ENCODE measurements around the gene SCAP. TPM values are rescaled to one million over a fixed set of nuclear protein-coding genes. Genes with fewer than 3 reads are reported as not detected.

The SCAP gene
- total and polyA plus RNA-seq, 2 of the 13 experiments (the other 11 are each of a cell fraction or from before 2014, with no cell fraction given) = 40.4 to 53.3 TPM

DNA sequence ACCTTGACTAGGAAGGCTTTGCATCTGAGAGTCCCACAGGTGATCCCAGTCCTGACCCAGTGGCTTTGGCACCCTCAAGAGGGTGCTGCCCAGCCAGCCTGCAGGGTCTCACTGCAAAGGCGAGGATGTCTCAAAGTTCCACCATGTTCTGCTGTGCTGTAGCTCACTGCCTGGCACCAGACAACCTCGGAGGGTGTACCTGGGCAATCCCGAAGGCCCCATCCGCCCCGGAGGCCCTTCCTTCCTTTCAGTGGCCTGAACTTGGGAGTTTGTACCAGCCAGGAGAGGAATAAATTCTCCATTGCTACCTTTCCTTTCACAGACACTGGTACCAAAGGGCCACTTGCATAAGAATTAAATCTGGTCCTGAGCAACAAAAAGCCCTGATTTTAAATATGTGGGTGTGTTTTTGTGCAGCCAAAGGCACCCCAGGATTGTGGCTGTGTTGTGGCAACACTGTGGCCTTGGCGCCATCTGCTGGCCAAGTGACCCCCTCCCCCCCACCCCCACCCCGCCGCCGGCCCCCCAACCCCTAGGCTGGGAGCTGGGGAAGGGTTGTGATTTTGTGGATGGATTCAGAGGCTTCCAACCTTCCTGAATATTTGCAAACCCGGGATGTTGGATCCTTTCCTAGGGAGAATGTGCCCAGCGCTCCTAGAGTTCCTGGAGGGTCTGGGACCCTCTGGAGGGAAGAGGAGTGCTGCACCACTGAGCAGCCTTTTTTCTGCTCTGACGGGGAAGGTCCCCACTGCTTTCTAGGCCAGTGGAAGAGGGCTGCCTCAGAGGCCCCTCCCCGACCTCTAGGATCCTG, 104.6 kb downstream of the SCAP start:
- Histone ChIP-seq H3K36me3 (replicated peaks in 1 of 2; ENCODE audit: control insufficient read depth in 1 of 2, insufficient read depth in 2 of 2, low read length in 2 of 2) (no peaks in the 10 kb centered on the region), H4K20me1 (ENCODE audit: insufficient read depth, low read length) (no peaks in the 10 kb centered on the region), H3K9ac (ENCODE audit: insufficient read depth, low read depth, low read length) (no peak overlapping the region), H3K27me3 (ENCODE audit: control insufficient read depth in 1 of 2, insufficient read depth in 2 of 2, low read length in 2 of 2) (peaks cover 0 to 4% of the 10 kb centered on the region in 2 experiments; a peak in 2 of 5 replicates), H3K4me3 (replicated peaks in 1 of 3; ENCODE audit: insufficient read depth in 1 of 3, low read depth in 2 of 3, low read length in 3 of 3) (peak overlapping the region in 1 of 3 experiments; percentile 28; a peak in 1 of 6 replicates), H3K27ac (ENCODE audit: extremely low read length, insufficient read depth, low read length) (no peak overlapping the region), H2AFZ (ENCODE audit: low read length) (peak overlapping the region; percentile 44), H3K9me3 (ENCODE audit: low read length) (no peaks in the 10 kb centered on the region), H3K4me1 (ENCODE audit: insufficient read depth, low read length) (peaks cover 29% of the 10 kb centered on the region), H3K79me2 (ENCODE audit: insufficient read depth, low read length) (no peaks in the 10 kb centered on the region), H3K4me2 (ENCODE audit: low read depth, low read length) (peak overlapping the region; percentile 62)
- intact Hi-C loops (cut with micrococcal nuclease; ENCODE audit: unreplicated experiment) (no loop called here), in situ Hi-C loops (cut with HindIII; ENCODE audit: extremely low pct_ligation_motif_present, low pct_unique_long_range_greater_than_20kb) (no loop called here)
- TF ChIP-seq RAD21 (CRISPR knock-in tag; IDR thresholded peaks at IDR 0.05) = 0 out of 2 replicates have a peak, but pooled peaks have one; percentile 19
- TF ChIP-seq KDM2A (CRISPR knock-in tag; IDR thresholded peaks at IDR 0.05; ENCODE audit: borderline replicate concordance, low read depth) = 0 out of 2 replicates have a peak, but pooled peaks have one; percentile 14
- TF ChIP-seq, protein P1, sequence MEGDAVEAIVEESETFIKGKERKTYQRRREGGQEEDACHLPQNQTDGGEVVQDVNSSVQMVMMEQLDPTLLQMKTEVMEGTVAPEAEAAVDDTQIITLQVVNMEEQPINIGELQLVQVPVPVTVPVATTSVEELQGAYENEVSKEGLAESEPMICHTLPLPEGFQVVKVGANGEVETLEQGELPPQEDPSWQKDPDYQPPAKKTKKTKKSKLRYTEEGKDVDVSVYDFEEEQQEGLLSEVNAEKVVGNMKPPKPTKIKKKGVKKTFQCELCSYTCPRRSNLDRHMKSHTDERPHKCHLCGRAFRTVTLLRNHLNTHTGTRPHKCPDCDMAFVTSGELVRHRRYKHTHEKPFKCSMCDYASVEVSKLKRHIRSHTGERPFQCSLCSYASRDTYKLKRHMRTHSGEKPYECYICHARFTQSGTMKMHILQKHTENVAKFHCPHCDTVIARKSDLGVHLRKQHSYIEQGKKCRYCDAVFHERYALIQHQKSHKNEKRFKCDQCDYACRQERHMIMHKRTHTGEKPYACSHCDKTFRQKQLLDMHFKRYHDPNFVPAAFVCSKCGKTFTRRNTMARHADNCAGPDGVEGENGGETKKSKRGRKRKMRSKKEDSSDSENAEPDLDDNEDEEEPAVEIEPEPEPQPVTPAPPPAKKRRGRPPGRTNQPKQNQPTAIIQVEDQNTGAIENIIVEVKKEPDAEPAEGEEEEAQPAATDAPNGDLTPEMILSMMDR (CRISPR knock-in tag; IDR thresholded peaks at IDR 0.05) = peak; percentile 39
- TF ChIP-seq PCBP1 (IDR thresholded peaks at IDR 0.05; ENCODE audit: borderline replicate concordance, low read depth, low read length) = no peak
- peak; percentile 57 for TF ChIP-seq STAG1 (CRISPR knock-in tag; IDR thresholded peaks at IDR 0.05)
- no peak for TF ChIP-seq TAF1 (CRISPR knock-in tag; IDR thresholded peaks at IDR 0.05)
- TF ChIP-seq SMC3 (IDR thresholded peaks at IDR 0.05; ENCODE audit: low read length) = 0 out of 2 replicates have a peak, but pooled peaks have one; percentile 4
- TF ChIP-seq, protein P2, sequence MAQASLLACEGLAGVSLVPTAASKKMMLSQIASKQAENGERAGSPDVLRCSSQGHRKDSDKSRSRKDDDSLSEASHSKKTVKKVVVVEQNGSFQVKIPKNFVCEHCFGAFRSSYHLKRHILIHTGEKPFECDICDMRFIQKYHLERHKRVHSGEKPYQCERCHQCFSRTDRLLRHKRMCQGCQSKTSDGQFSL (CRISPR knock-in tag; IDR thresholded peaks at IDR 0.05) = peak; percentile 76; the same call in 1 of the 2 replicates
- no peak for DNase-seq (ENCODE audit: low spot score)
- no TSS peak for BruUV-seq (replicated peaks)
- ATAC-seq = peak; percentile 64
- 19% methylated on average over 11 of the region's 13 CpGs for WGBS (ENCODE audit: low lambda C conversion rate)
- CTCF ChIA-PET (ENCODE audit: low intra/inter-chr PET ratio, low total read pairs) = interaction anchor here (0.8 kb wide), 1 partner anchor 120 kb away, joined by 3 read pairs; no protein-coding TSS in a partner anchor
- POLR2A ChIA-PET = interaction anchor here (4.1 kb wide), 1 partner anchor 9 kb away, joined by 25 read pairs; the partner anchor contains the start of gene PTPN23
- no peak for FAIRE-seq

Data from HepG2 (cell line).